A549 (cell line): ENCODE data around the gene SESN3.

Source experiments
- CBX8 ChIP-seq: fragments of 200-600 bp; sonication (generic); IDR thresholded peaks from 2 replicates; pipeline ENCODE4 v1.6.1; 2016
- CTCF ChIP-seq: fragments of >200 bp; sonication (Bioruptor Twin); formaldehyde crosslinking; IDR thresholded peaks from 3 replicates; pipeline ENCODE4 v1.5.1; 2016
- MAFK ChIP-seq: fragments of 450-650 bp; IDR thresholded peaks from 2 replicates; pipeline ENCODE4 v1.6.1; 2014; ENCODE audit not compliant: partially characterized antibody
- POLR2A ChIP-seq: IDR thresholded peaks from 2 replicates; pipeline ENCODE4 v1.6.1; 2012; ENCODE audit warnings: mild to moderate bottlenecking, low read length
- RNF2 ChIP-seq: fragments of 200-600 bp; sonication (generic); IDR thresholded peaks from 2 replicates; pipeline ENCODE4 v1.6.1; 2016; ENCODE audit warnings: low read depth, mild to moderate bottlenecking, antibody characterized with exemption, moderate library complexity, borderline replicate concordance
- ZFP36 ChIP-seq: fragments of 450-650 bp; IDR thresholded peaks from 2 replicates; pipeline ENCODE4 v1.6.1; 2014; ENCODE audit warnings: borderline replicate concordance; ENCODE audit not compliant: partially characterized antibody
- TF ChIP-seq, protein P1 (sequence below): IDR thresholded peaks from 2 replicates; pipeline ENCODE4 v1.6.1; 2012

DNA sequence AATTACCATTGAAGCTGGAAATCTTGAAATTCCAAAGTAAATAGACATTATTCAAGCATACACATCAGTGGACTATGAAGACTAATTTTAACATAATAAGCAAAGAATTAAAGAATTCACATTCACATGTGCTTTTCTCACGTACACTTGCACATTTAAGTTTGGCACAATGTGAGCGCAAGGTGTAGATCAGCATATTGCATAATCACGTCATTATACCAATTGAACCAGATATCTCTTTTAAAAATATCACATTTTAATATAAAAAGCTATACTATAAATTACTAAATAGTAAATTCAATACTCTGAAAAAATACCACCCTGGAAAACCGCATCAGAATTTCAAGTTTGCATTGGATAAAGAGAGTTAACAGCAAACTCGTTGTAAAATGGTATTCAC, 60.7 kb downstream of the SESN3 start:
- TF ChIP-seq, protein P1, sequence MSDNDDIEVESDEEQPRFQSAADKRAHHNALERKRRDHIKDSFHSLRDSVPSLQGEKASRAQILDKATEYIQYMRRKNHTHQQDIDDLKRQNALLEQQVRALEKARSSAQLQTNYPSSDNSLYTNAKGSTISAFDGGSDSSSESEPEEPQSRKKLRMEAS: no peak
- no peak for TF ChIP-seq RNF2
- TF ChIP-seq CTCF: no peak
- TF ChIP-seq POLR2A: no peak
- no peak for TF ChIP-seq ZFP36
- no peak for TF ChIP-seq CBX8
- TF ChIP-seq MAFK: no peak
